ENCODE data around the gene KIF12.

KIF12 gene

DNA sequence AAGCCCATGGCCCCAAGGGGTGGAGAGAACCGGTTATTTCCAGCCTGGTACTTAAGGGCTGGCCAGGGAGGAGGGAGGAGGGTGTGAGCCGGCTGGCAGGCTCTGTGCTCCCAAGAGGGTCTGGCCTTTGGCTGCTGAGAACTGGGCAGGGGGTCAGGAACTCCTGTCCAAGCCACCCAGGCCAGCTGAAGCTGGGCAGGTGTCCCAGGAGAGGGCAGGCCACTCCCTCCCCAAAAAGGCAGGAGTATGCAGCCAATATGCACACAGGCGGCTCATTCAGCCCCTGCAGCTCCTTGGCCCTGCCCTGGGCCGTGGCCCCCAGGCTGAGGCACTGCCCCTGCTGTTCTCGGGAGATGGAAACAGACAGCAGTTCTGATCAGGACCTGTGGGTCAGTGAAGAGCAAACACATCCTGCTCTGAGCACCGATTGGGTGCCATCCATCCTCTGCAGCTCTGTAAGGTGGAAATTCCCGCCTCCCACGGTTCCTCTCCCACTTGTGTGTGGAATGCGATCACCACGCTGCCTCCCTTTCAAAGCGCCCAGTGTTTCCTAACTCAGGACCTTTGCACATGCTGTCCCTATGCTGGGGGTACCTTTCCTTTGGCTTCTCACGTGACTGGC, 17.1 kb upstream of the KIF12 start:
- H3F3A ChIP-seq (ENCODE audit: control insufficient read depth, insufficient read depth): no peaks in the 10 kb centered on the region
- H3K27me3 ChIP-seq (ENCODE audit: control insufficient read depth, low read length): peaks cover 19% of the 10 kb centered on the region
- no peak overlapping the region for H3K4me2 ChIP-seq (ENCODE audit: low read length)
- H3K27ac ChIP-seq (ENCODE audit: low read depth, low read length): no peak overlapping the region
- no peaks in the 10 kb centered on the region for H3K9me3 ChIP-seq (ENCODE audit: control insufficient read depth, insufficient read depth, low read length)
- no peaks in the 10 kb centered on the region for H3K79me2 ChIP-seq (ENCODE audit: control insufficient read depth, low read length)
- no peaks in the 10 kb centered on the region for H4K20me1 ChIP-seq (ENCODE audit: control insufficient read depth, insufficient read depth, low read depth, low read length)
- TF ChIP-seq, protein P1, sequence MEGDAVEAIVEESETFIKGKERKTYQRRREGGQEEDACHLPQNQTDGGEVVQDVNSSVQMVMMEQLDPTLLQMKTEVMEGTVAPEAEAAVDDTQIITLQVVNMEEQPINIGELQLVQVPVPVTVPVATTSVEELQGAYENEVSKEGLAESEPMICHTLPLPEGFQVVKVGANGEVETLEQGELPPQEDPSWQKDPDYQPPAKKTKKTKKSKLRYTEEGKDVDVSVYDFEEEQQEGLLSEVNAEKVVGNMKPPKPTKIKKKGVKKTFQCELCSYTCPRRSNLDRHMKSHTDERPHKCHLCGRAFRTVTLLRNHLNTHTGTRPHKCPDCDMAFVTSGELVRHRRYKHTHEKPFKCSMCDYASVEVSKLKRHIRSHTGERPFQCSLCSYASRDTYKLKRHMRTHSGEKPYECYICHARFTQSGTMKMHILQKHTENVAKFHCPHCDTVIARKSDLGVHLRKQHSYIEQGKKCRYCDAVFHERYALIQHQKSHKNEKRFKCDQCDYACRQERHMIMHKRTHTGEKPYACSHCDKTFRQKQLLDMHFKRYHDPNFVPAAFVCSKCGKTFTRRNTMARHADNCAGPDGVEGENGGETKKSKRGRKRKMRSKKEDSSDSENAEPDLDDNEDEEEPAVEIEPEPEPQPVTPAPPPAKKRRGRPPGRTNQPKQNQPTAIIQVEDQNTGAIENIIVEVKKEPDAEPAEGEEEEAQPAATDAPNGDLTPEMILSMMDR (IDR thresholded peaks at IDR 0.05; ENCODE audit: low read depth, low read length, poor library complexity, severe bottlenecking): no peak
- no peak for TF ChIP-seq EZH2phosphoT487 (IDR thresholded peaks at IDR 0.05; ENCODE audit: borderline replicate concordance, low read length)
- no peak overlapping the region for H3K4me3 ChIP-seq (ENCODE audit: low read length)
- H3K9me2 ChIP-seq (replicated peaks; ENCODE audit: control insufficient read depth, low read length): no peaks in the 10 kb centered on the region
- no peaks in the 10 kb centered on the region for H3K4me1 ChIP-seq (ENCODE audit: control insufficient read depth, low read length)
- no peaks in the 10 kb centered on the region for H3K36me3 ChIP-seq (ENCODE audit: control insufficient read depth, low read length)

DNA sequence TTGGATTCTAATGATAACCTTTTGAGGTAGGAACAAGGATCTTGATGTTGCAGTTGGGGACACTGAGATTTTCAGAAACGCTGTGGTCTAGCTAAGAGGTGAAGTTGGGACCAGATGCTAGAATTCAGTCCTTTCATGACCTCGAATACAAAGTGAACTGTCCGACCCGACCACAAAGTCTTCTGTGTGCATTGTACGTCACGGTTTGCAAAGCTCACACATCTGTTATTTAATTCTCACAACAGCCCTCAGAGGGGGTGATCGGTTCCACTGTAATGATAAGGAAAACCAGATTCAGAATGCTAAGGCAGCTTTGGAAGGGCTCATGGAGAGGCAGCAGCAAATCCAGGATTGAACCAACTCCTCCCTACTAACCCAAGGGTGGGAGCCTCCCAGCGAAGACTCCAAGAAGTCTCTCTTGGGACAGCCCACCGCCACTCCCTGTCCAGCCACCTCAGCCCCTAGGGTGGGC, 16.6 kb upstream of the KIF12 start:
- H3K27ac ChIP-seq (ENCODE audit: low read depth, low read length): no peak overlapping the region
- TF ChIP-seq, protein P1 (IDR thresholded peaks at IDR 0.05; ENCODE audit: low read depth, low read length, poor library complexity, severe bottlenecking): no peak
- no peak for TF ChIP-seq EZH2phosphoT487 (IDR thresholded peaks at IDR 0.05; ENCODE audit: borderline replicate concordance, low read length)

DNA sequence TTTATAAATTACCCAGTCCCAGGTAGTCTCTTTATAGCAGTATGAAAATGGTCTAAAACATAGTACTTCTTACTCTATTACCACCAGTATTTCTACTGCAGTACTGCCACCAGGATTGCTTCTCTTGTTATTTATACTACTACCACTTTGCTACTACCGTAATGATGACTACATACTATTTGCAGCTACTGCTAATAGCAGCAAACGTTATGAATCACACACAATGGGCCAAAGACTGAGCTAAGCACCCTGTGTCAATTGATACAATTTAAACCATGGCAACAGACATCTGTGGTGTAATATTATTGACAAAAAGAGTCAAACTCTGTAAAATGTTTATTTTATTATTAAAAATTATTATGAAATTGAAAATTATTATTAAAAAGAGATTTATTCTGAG, 15.3 kb upstream of the KIF12 start:
- Histone ChIP-seq H3K79me2 (ENCODE audit: control insufficient read depth, low read length) (no peaks in the 10 kb centered on the region), H3K27ac (ENCODE audit: low read depth, low read length) (no peak overlapping the region), H3K9me3 (ENCODE audit: control insufficient read depth, insufficient read depth, low read length) (no peaks in the 10 kb centered on the region), H3K9me2 (replicated peaks; ENCODE audit: control insufficient read depth, low read length) (no peaks in the 10 kb centered on the region), H3K4me2 (ENCODE audit: low read length) (no peak overlapping the region), H3K36me3 (ENCODE audit: control insufficient read depth, low read length) (no peaks in the 10 kb centered on the region), H3K4me3 (ENCODE audit: low read length) (no peak overlapping the region), H3K27me3 (ENCODE audit: control insufficient read depth, low read length) (peaks cover 19% of the 10 kb centered on the region), H3K4me1 (ENCODE audit: control insufficient read depth, low read length) (no peaks in the 10 kb centered on the region), H3F3A (ENCODE audit: control insufficient read depth, insufficient read depth) (no peaks in the 10 kb centered on the region), H4K20me1 (ENCODE audit: control insufficient read depth, insufficient read depth, low read depth, low read length) (no peaks in the 10 kb centered on the region)
- TF ChIP-seq, protein P1 (IDR thresholded peaks at IDR 0.05; ENCODE audit: low read depth, low read length, poor library complexity, severe bottlenecking): no peak
- no peak for TF ChIP-seq EZH2phosphoT487 (IDR thresholded peaks at IDR 0.05; ENCODE audit: borderline replicate concordance, low read length)

More for the DNA sequence above, 16.6 kb upstream of the KIF12 start:
- Histone ChIP-seq H3K79me2 (ENCODE audit: control insufficient read depth, low read length) (no peaks in the 10 kb centered on the region), H3K4me3 (ENCODE audit: low read length) (no peak overlapping the region), H3K9me2 (replicated peaks; ENCODE audit: control insufficient read depth, low read length) (no peaks in the 10 kb centered on the region), H4K20me1 (ENCODE audit: control insufficient read depth, insufficient read depth, low read depth, low read length) (no peaks in the 10 kb centered on the region), H3K36me3 (ENCODE audit: control insufficient read depth, low read length) (no peaks in the 10 kb centered on the region), H3K9me3 (ENCODE audit: control insufficient read depth, insufficient read depth, low read length) (no peaks in the 10 kb centered on the region), H3K4me1 (ENCODE audit: control insufficient read depth, low read length) (no peaks in the 10 kb centered on the region), H3K27me3 (ENCODE audit: control insufficient read depth, low read length) (peaks cover 19% of the 10 kb centered on the region), H3F3A (ENCODE audit: control insufficient read depth, insufficient read depth) (no peaks in the 10 kb centered on the region), H3K4me2 (ENCODE audit: low read length) (no peak overlapping the region)
